ENCODE results near the gene VPS37C. TPM values are rescaled to one million over a fixed set of nuclear protein-coding genes. Genes with fewer than 3 reads are reported as not detected.
"Not testable (repeated sequence)": the region's sequence is repeated elsewhere in the genome, so short reads cannot be mapped to it uniquely, and the experiment has no call there.

Gene VPS37C
- total and polyA plus RNA-seq, 7 experiments from 2014 or later, result 0.31 to 12.0 (median 7.9) TPM

DNA sequence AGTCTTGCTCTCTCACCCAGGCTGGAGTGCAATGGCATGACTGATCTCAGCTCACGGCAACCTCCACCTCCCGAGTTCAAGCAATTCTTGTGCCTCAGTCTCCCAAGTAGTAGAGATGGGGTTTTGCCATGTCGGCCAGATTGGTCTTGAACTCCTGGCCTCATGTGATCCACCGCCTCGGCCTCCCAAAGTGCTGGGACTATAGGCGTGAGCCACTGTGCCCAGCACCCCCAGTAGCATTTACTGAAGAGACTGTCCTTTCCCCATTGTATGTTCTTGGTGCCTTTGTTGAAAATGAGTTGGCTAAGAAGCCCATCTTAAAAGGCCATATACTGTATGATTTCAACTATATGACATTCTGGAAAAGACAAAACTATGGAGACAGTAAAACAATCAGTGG lies 19.0 kb upstream of the VPS37C start:
- H3K27ac Mint-ChIP-seq, result peak overlapping the region in 1 of 9 donors; percentile 36
- ChIA-PET CTCF (interaction anchor here (0.6 kb wide), 1 partner anchor 51 kb away, joined by 4 read pairs; no protein-coding TSS in a partner anchor), POLR2A (interaction anchor here (1.1 kb wide), 1 partner anchor 10 kb away, joined by 3 read pairs; no protein-coding TSS in a partner anchor)
- peaks cover 0 to 17% (median 0%) of the 10 kb centered on the region in 5 donors for H3K27me3 Mint-ChIP-seq
- H3K4me3 ChIP-seq (ENCODE audit: low read length); H3K27ac ChIP-seq (ENCODE audit: low read depth, low read length); DNase-seq; H3K36me3 Mint-ChIP-seq; H3K4me1 ChIP-seq (ENCODE audit: control insufficient read depth in 2 of 2, insufficient read depth in 2 of 2, low read length in 2 of 2); H3K4me3 Mint-ChIP-seq; H3K27me3 ChIP-seq (ENCODE audit: control insufficient read depth in 2 of 2, insufficient read depth in 2 of 2, low read length in 2 of 2); ATAC-seq; intact Hi-C loops (cut with micrococcal nuclease); H3K36me3 ChIP-seq (ENCODE audit: control insufficient read depth in 2 of 3, insufficient read depth in 3 of 3, low read length in 3 of 3); H3K9me3 Mint-ChIP-seq; H3K4me1 Mint-ChIP-seq; H3K9me3 ChIP-seq (ENCODE audit: control insufficient read depth in 2 of 3, low read length in 3 of 3): not testable (repeated sequence)

DNA sequence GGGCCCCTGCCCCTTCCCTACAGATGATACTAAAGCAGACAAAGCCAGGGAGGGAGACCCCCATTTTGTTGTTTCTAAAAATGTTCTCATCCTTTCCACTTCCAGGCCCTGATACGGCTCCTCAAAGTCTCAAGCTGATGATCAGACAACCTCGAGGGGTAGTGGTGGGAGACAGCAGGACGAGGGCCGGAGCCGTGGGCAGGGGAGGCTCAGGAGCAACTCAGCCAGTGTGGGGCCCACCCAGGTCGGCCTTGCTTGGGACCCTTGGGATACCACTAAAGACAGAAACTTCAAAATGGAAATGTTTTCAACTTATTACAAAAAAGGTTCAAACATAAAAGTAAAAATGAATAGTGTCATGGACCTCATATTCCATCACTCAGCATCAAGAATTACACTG lies 15.2 kb upstream of the VPS37C start:
- Mint-ChIP-seq H3K27ac (no peak overlapping the region), H3K4me1 (peaks cover 11 to 24% (median 20%) of the 10 kb centered on the region in 7 donors), H3K4me3 (no peak overlapping the region), H3K27me3 (peaks cover 0 to 35% (median 0%) of the 10 kb centered on the region in 5 donors), H3K9me3 (peaks cover 0 to 9% (median 0%) of the 10 kb centered on the region in 11 donors), H3K36me3 (peaks cover 0 to 2% (median 0%) of the 10 kb centered on the region in 5 donors)
- intact Hi-C loops (cut with micrococcal nuclease), result no loop called here
- POLR2A ChIA-PET, result no interaction called here
- Histone ChIP-seq H3K36me3 (ENCODE audit: control insufficient read depth in 2 of 3, insufficient read depth in 3 of 3, low read length in 3 of 3) (no peaks in the 10 kb centered on the region), H3K4me3 (ENCODE audit: low read length) (no peak overlapping the region), H3K27ac (ENCODE audit: low read depth, low read length) (no peak overlapping the region), H3K9me3 (ENCODE audit: control insufficient read depth in 2 of 3, low read length in 3 of 3) (peaks cover 0 to 3% (median 0%) of the 10 kb centered on the region in 3 experiments), H3K27me3 (ENCODE audit: control insufficient read depth in 2 of 2, insufficient read depth in 2 of 2, low read length in 2 of 2) (no peaks in the 10 kb centered on the region), H3K4me1 (ENCODE audit: control insufficient read depth in 2 of 2, insufficient read depth in 2 of 2, low read length in 2 of 2) (peaks cover 3 to 8% of the 10 kb centered on the region in 2 donors)
- ATAC-seq (no peak), DNase-seq (no peak)
- CTCF ChIA-PET, result no interaction called here

DNA sequence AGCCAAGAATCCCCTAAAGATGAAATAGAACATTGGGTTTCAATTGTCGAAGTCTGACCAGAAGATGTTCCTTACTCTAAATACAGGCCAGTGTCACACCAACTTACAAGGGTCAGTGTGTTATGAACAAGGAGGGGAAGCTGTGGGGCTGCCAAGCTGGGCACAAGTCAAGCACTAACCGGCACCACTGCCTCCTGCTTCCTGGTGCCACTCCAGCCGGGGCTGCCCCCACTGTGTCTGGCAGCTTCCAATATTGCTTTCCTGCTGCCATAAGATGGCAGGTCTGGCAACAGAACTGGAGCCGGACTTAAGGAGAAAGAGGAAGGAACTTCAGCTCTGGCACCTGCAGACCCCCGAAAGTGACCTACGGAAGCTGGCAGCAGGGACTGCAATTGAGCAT lies 13.7 kb upstream of the VPS37C start:
- Histone ChIP-seq H3K9me3 (ENCODE audit: control insufficient read depth in 2 of 3, low read length in 3 of 3) (peaks cover 0 to 3% (median 0%) of the 10 kb centered on the region in 3 experiments), H3K36me3 (ENCODE audit: control insufficient read depth in 2 of 3, insufficient read depth in 3 of 3, low read length in 3 of 3) (no peaks in the 10 kb centered on the region), H3K4me3 (ENCODE audit: low read length) (no peak overlapping the region), H3K27me3 (ENCODE audit: control insufficient read depth in 2 of 2, insufficient read depth in 2 of 2, low read length in 2 of 2) (no peaks in the 10 kb centered on the region), H3K27ac (ENCODE audit: low read depth, low read length) (no peak overlapping the region), H3K4me1 (ENCODE audit: control insufficient read depth in 2 of 2, insufficient read depth in 2 of 2, low read length in 2 of 2) (peaks cover 3 to 8% of the 10 kb centered on the region in 2 donors)
- H3K9me3 Mint-ChIP-seq, result peaks cover 0 to 9% (median 0%) of the 10 kb centered on the region in 11 donors
- no peak overlapping the region for H3K4me3 Mint-ChIP-seq
- no peak for ATAC-seq
- H3K27ac Mint-ChIP-seq, result no peak overlapping the region
- ChIA-PET POLR2A (no interaction called here), CTCF (interaction anchor here (1.3 kb wide), 1 partner anchor 13 kb away, joined by 4 read pairs; no protein-coding TSS in a partner anchor)
- peaks cover 0 to 31% (median 0%) of the 10 kb centered on the region in 5 donors for H3K27me3 Mint-ChIP-seq
- peaks cover 0 to 2% (median 0%) of the 10 kb centered on the region in 5 donors for H3K36me3 Mint-ChIP-seq
- DNase-seq, result no peak
- peaks cover 11 to 24% (median 20%) of the 10 kb centered on the region in 7 donors for H3K4me1 Mint-ChIP-seq
- intact Hi-C loops (cut with micrococcal nuclease), result no loop called here

DNA sequence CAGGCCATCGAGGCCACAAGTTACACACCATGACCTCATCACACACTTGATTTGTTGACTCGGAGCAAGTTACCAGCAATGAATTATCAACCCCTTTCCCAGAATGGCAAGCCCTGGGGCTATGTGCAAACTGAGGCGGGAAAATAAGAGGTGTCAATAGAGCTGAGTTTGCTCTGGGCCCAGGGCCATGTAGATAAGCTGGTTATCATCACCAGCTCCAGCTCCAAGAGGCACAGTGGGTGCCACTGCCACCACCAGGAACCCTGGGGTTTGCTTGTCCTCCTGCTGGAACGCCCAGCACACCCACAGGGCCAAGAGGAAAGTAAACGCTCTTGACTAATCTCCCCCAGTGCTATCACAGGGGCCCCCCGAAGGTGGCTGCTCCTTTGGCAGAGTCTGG lies 13.0 kb upstream of the VPS37C start:
- Mint-ChIP-seq H3K27ac (no peak overlapping the region), H3K27me3 (peaks cover 0 to 27% (median 0%) of the 10 kb centered on the region in 5 donors), H3K4me1 (peaks cover 11 to 24% (median 20%) of the 10 kb centered on the region in 7 donors), H3K4me3 (no peak overlapping the region), H3K36me3 (peaks cover 0 to 2% (median 0%) of the 10 kb centered on the region in 5 donors), H3K9me3 (peaks cover 0 to 9% (median 0%) of the 10 kb centered on the region in 11 donors)
- Histone ChIP-seq H3K9me3 (ENCODE audit: control insufficient read depth in 2 of 3, low read length in 3 of 3) (peaks cover 0 to 3% (median 0%) of the 10 kb centered on the region in 3 experiments), H3K4me3 (ENCODE audit: low read length) (no peak overlapping the region), H3K4me1 (ENCODE audit: control insufficient read depth in 2 of 2, insufficient read depth in 2 of 2, low read length in 2 of 2) (peaks cover 3 to 8% of the 10 kb centered on the region in 2 donors), H3K27me3 (ENCODE audit: control insufficient read depth in 2 of 2, insufficient read depth in 2 of 2, low read length in 2 of 2) (no peaks in the 10 kb centered on the region), H3K36me3 (ENCODE audit: control insufficient read depth in 2 of 3, insufficient read depth in 3 of 3, low read length in 3 of 3) (no peaks in the 10 kb centered on the region), H3K27ac (ENCODE audit: low read depth, low read length) (no peak overlapping the region)
- ChIA-PET CTCF (interaction anchor here (1.3 kb wide), 1 partner anchor 13 kb away, joined by 4 read pairs; no protein-coding TSS in a partner anchor), POLR2A (no interaction called here)
- no peak for DNase-seq
- no peak for ATAC-seq
- intact Hi-C loops (cut with micrococcal nuclease), result no loop called here

DNA sequence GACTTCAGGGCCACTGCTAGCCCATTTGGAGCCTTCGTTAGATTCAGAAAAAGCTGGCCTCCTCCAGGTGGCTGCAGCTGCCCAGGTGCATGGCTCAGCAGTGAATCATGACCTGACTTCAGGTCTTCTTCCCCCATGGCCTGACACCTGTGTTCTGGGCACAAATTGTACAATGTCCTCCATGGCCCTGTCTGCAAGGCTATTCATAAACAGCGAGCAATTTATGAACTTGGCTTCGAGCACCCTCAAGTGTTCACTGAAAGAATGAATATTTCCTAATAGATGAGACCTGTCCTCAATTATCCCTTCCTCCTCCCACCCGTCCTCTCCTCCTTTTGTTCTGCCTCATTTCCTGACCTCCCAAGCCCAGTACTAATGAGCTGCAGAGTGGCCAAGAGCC lies 12.2 kb upstream of the VPS37C start:
- CTCF ChIA-PET, result no interaction called here
- POLR2A ChIA-PET, result no interaction called here
- Histone ChIP-seq H3K4me1 (ENCODE audit: control insufficient read depth in 2 of 2, insufficient read depth in 2 of 2, low read length in 2 of 2) (peaks cover 3 to 10% of the 10 kb centered on the region in 2 donors), H3K27ac (ENCODE audit: low read depth, low read length) (no peak overlapping the region), H3K4me3 (ENCODE audit: low read length) (no peak overlapping the region), H3K9me3 (ENCODE audit: control insufficient read depth in 2 of 3, low read length in 3 of 3) (peaks cover 0 to 3% (median 0%) of the 10 kb centered on the region in 3 experiments), H3K36me3 (ENCODE audit: control insufficient read depth in 2 of 3, insufficient read depth in 3 of 3, low read length in 3 of 3) (no peaks in the 10 kb centered on the region), H3K27me3 (ENCODE audit: control insufficient read depth in 2 of 2, insufficient read depth in 2 of 2, low read length in 2 of 2) (no peaks in the 10 kb centered on the region)
- no peak for ATAC-seq
- peaks cover 0 to 4% (median 0%) of the 10 kb centered on the region in 5 donors for H3K36me3 Mint-ChIP-seq
- intact Hi-C loops (cut with micrococcal nuclease), result no loop called here
- no peak overlapping the region for H3K27ac Mint-ChIP-seq
- peaks cover 0 to 24% (median 0%) of the 10 kb centered on the region in 5 donors for H3K27me3 Mint-ChIP-seq
- peak overlapping the region in 2 of 10 donors; percentile 15 to 20 for H3K4me3 Mint-ChIP-seq
- peaks cover 0 to 9% (median 0%) of the 10 kb centered on the region in 11 donors for H3K9me3 Mint-ChIP-seq
- no peak for DNase-seq
- H3K4me1 Mint-ChIP-seq, result peaks cover 15 to 29% (median 23%) of the 10 kb centered on the region in 7 donors

DNA sequence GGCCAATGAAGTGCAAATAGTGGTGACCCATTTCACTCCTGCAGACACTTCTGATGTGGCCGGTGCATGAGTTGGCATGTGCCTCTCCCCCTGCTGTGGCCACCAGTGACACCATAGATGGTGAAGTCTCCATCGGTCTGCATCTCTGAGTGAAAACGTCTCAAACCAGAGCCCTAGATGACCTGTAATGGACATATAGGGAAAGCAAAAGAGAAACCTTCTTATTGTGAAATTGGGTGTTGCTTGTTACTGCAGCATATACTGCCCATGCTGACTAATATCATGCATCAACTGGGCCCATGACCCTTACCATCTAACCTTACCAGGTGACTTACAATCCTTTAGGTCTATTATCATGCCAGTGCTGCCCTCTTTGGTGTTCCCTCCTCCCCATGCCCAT lies 11.7 kb upstream of the VPS37C start:
- H3K27me3 ChIP-seq (ENCODE audit: control insufficient read depth in 2 of 2, insufficient read depth in 2 of 2, low read length in 2 of 2), result no peaks in the 10 kb centered on the region
- DNase-seq (no peak), ATAC-seq (no peak)
- H3K36me3 ChIP-seq (ENCODE audit: control insufficient read depth in 2 of 3, insufficient read depth in 3 of 3, low read length in 3 of 3), result no peaks in the 10 kb centered on the region
- peaks cover 0 to 9% (median 0%) of the 10 kb centered on the region in 11 donors for H3K9me3 Mint-ChIP-seq
- peaks cover 0 to 3% (median 0%) of the 10 kb centered on the region in 3 experiments for H3K9me3 ChIP-seq (ENCODE audit: control insufficient read depth in 2 of 3, low read length in 3 of 3)
- H3K27ac ChIP-seq (ENCODE audit: low read depth, low read length), result no peak overlapping the region
- H3K27ac Mint-ChIP-seq, result peak overlapping the region in 6 of 9 donors; percentile 41 to 94 (median 78)
- H3K36me3 Mint-ChIP-seq, result peaks cover 0 to 4% (median 0%) of the 10 kb centered on the region in 5 donors
- intact Hi-C loops (cut with micrococcal nuclease), result no loop called here
- H3K4me3 Mint-ChIP-seq, result peak overlapping the region in 7 of 10 donors; percentile 36 to 71 (median 60)
- POLR2A ChIA-PET, result interaction anchor here (1.3 kb wide), 1 partner anchor 14 kb away, joined by 4 read pairs; no protein-coding TSS in a partner anchor
- CTCF ChIA-PET, result no interaction called here
- peaks cover 3 to 11% of the 10 kb centered on the region in 2 donors for H3K4me1 ChIP-seq (ENCODE audit: control insufficient read depth in 2 of 2, insufficient read depth in 2 of 2, low read length in 2 of 2)
- H3K4me3 ChIP-seq (ENCODE audit: low read length), result no peak overlapping the region
- H3K4me1 Mint-ChIP-seq, result peaks cover 15 to 34% (median 28%) of the 10 kb centered on the region in 7 donors
- H3K27me3 Mint-ChIP-seq, result peaks cover 0 to 24% (median 0%) of the 10 kb centered on the region in 5 donors

Measured in naive thymus-derived CD4-positive, alpha-beta T cell (primary cell).